GM12874 (cell line): Measurements from ENCODE around the gene OR6B3.
A peak's percentile ranks its signal among the peaks of the same experiment; 100 is the strongest.

Experiments
- CTCF ChIP-seq: IDR thresholded peaks from 2 replicates; pipeline ENCODE4 v1.5.1; 2011; ENCODE audit warnings: low read depth, mild to moderate bottlenecking, control low read depth, low read length, moderate library complexity; ENCODE audit not compliant: insufficient read depth

OR6B3 gene

DNA sequence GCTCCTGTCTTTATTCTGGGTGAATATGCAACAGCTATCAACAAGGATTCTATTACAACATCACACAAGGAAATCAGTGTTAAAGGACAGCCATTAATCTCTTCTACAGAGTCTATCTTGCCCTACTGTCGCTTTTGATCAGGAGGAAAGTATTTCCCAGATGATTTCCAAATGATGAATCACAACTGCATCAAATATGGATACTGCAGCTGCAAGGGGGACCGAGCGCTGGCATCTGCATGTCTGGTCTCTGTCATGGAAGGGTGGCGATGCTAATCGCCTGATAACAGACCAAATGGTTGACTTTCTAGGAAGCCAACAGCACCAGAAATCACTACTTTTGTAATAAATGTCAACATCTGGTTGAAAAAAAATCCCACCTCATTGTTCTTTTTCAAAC, 21.2 kb upstream of the OR6B3 start:
- no peak for TF ChIP-seq CTCF

DNA sequence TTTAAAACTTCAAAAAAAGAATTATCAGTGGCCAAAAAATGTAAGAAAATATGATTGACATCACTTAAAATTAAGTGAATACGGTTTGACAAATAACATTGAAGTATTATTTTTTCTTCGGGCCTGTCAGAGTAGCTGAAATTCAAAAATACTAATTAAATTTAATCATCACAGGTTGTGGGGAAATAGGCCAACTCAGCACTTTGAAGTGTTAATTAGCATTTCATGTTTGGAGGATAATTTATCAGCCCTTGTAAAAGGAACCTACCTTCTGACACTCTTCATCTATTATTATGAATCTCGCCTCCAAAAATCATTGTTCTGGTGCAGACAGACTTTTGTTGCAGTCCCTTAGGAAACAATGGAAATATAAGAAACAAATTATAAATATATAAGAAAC, 17.6 kb upstream of the OR6B3 start:
- no peak for TF ChIP-seq CTCF

- TF ChIP-seq CTCF: no peak
Observed at GRCh38 chr2:240069829-240070228, 16.5 kb upstream of the OR6B3 start.

GRCh38 chr2:240068193-240068592, 14.9 kb upstream of the OR6B3 start:
- TF ChIP-seq CTCF: no peak

DNA sequence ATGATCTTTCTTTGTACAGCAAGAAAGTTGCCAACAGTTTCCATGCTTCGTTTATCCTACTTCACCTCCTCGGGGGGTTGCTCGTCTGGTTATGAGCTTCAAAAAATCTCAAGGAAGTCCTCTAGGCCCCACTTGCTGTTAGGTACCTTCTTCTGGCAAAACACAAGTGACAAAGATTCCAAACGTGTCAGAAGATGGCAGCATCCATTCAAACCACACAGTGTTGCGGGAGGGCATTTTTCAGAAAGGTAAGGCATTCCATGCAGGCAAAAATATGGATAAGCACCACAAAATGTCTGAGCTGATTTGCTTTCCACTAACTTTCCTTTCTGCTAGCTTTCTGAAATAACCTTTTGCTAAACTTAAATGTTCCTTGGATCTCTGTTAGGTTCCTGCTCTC, 13.2 kb upstream of the OR6B3 start:
- TF ChIP-seq CTCF: no peak

DNA sequence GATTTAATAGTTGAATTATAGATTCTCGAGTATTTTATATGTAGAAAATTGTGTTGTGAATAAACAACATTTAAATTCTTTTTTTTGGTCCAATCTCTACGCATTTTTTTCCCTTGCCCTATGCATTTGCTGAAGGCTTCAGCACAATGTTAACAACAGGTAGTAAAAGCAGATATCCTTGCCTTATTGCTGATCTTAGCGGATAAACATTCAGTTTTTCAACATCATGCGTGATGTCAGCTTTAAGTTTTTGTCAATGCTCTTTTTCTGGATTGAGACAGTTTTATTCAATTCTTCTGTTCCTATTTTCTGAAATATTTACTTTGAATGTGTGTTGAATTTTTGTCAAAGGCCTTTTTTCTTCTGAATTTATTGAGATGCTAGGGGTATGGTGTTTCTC, 11.6 kb upstream of the OR6B3 start:
- no peak for TF ChIP-seq CTCF

- TF ChIP-seq CTCF: peak; percentile 49; the same call in 1 of the 2 replicates
Observed at GRCh38 chr2:240060977-240061591, 7.8 kb upstream of the OR6B3 start.
